GM12878 (cell line): Measurements from ENCODE around the gene MACROD2. TPM values are rescaled to one million over a fixed set of nuclear protein-coding genes. Genes with fewer than 3 reads are reported as not detected.

ENCODE experiments used
- ATAC-seq: fragments of 200-7000 bp; cut with Tn5 transposase; 3 replicates; pipeline ENCODE4 v1.9.1; 2020; ENCODE audit warnings: mild to moderate bottlenecking, moderate library complexity
- BruUV-seq: library from RNA; stranded (reverse); fragments of 400-500 nt; replicated peaks from 2 replicates; lab custom pipeline; 2021; lab: Mats Ljungman, UMichigan
- CTCF ChIA-PET: fragments of 300-600 bp; sonication (Branson Sonifier 250); formaldehyde crosslinking; extraction: SDS; loops from one replicate; lab custom pipeline; 2021; ENCODE audit warnings: inconsistent platforms; lab: Yijun Ruan, JAX
- POLR2A ChIA-PET: fragments of 350-600 bp; formaldehyde crosslinking; extraction: SDS; loops from one replicate; lab custom pipeline; 2021; ENCODE audit warnings: inconsistent platforms; lab: Charles Lee
- RAD21 ChIA-PET: fragments of 300-600 bp; sonication (Branson Sonifier 250); formaldehyde crosslinking; loops from one replicate; lab custom pipeline; 2023; ENCODE audit warnings: antibody characterized with exemption; ENCODE audit not compliant: unreplicated experiment; lab: Charles Lee
- SMC1A ChIA-PET: fragments of 300-600 bp; sonication (Branson Sonifier 250); formaldehyde crosslinking; loops from one replicate; lab custom pipeline; 2023; ENCODE audit not compliant: unreplicated experiment, uncharacterized antibody; lab: Charles Lee
- DNase-seq: peaks from one replicate; pipeline ENCODE4 v3.0.0-alpha.2; 2011; ENCODE audit warnings: low read depth, low spot score
- FAIRE-seq: peaks from 3 replicates; lab custom pipeline; 2011; peaks lifted over from hg19 to GRCh38; lab: Jason Lieb, UNC
- H2AFZ ChIP-seq: 2 replicates; pipeline ENCODE4 v1.6.0; 2011; ENCODE audit warnings: low read depth, low read length, control low read depth; ENCODE audit not compliant: control insufficient read depth
- H3K27ac ChIP-seq: 2 replicates; pipeline ENCODE4 v1.5.1; 2011; ENCODE audit warnings: control low read depth; ENCODE audit not compliant: control insufficient read depth, insufficient read depth
- H3K27me3 ChIP-seq, 2 experiments: replicated peaks in 1 of 2; 2 replicates each; pipeline versions ENCODE4 v1.6.0 to v1.6.1; 2011; ENCODE audit warnings: low read length in 1 of 2; ENCODE audit not compliant: control insufficient read depth in 2 of 2, insufficient read depth in 2 of 2
- H3K36me3 ChIP-seq, 2 experiments: 2 replicates each; pipeline ENCODE4 v1.5.1; 2011; ENCODE audit warnings: low read length in 1 of 2; ENCODE audit not compliant: control insufficient read depth in 2 of 2, insufficient read depth in 2 of 2
- H3K4me1 ChIP-seq: 2 replicates; pipeline ENCODE4 v1.6.1; 2011; ENCODE audit warnings: mild to moderate bottlenecking, low read length, moderate library complexity, mixed read lengths; ENCODE audit not compliant: control insufficient read depth, insufficient read depth
- H3K4me2 ChIP-seq: 2 replicates; pipeline ENCODE4 v1.6.0; 2011; ENCODE audit warnings: control low read depth; ENCODE audit not compliant: control insufficient read depth, insufficient read depth
- H3K4me3 ChIP-seq: fragments of 200-600 bp; sonication (generic); 2 replicates; pipeline ENCODE4 v1.5.1; 2016
- H3K79me2 ChIP-seq: 2 replicates; pipeline ENCODE4 v1.6.0; 2011; ENCODE audit warnings: low read length; ENCODE audit not compliant: control insufficient read depth, insufficient read depth
- H3K9ac ChIP-seq: 2 replicates; pipeline ENCODE4 v1.8.0; 2011; ENCODE audit warnings: low read length, control low read depth, mixed read lengths; ENCODE audit not compliant: control insufficient read depth, insufficient read depth
- H3K9me3 ChIP-seq: replicated peaks from 3 replicates; pipeline ENCODE4 v1.5.1; 2011; ENCODE audit warnings: mild to moderate bottlenecking, low read length; ENCODE audit not compliant: control insufficient read depth, insufficient read depth
- H4K20me1 ChIP-seq: 2 replicates; pipeline ENCODE4 v1.6.0; 2011; ENCODE audit not compliant: control insufficient read depth, insufficient read depth
- BACH1 ChIP-seq: fragments of 450-650 bp; IDR thresholded peaks from 2 replicates; pipeline ENCODE4 v1.6.1; 2017; ENCODE audit warnings: mild to moderate bottlenecking, borderline replicate concordance
- CBX3 ChIP-seq: fragments of 200-600 bp; sonication (generic); IDR thresholded peaks from 2 replicates; pipeline ENCODE4 v1.6.1; 2016; ENCODE audit warnings: low read depth, borderline replicate concordance
- CHD4 ChIP-seq: fragments of 200-600 bp; sonication (generic); IDR thresholded peaks from 2 replicates; pipeline ENCODE4 v1.6.1; 2016; ENCODE audit warnings: mild to moderate bottlenecking
- EP300 ChIP-seq, 2 experiments: fragments of 150-350 bp in 1 of 2; IDR thresholded peaks; 2 replicates each; pipeline ENCODE4 v1.6.1; 2011 to 2012; ENCODE audit warnings: low read depth in 2 of 2, low read length in 2 of 2, borderline replicate concordance in 1 of 2, improper control_type of control experiment in 1 of 2, inconsistent platforms in 1 of 2; ENCODE audit not compliant: control insufficient read depth in 1 of 2
- ESRRA ChIP-seq: IDR thresholded peaks from 2 replicates; pipeline ENCODE4 v1.6.1; 2012; ENCODE audit warnings: mild to moderate bottlenecking, low read length, improper control_type of control experiment
- RCOR1 ChIP-seq: conservative IDR thresholded peaks from 2 replicates; pipeline ENCODE4 v1.6.1; 2012; ENCODE audit warnings: low read depth, low read length, improper control_type of control experiment
- SREBF1 ChIP-seq: IDR thresholded peaks from 2 replicates; pipeline ENCODE4 v1.6.1; 2012; ENCODE audit warnings: mild to moderate bottlenecking, low read length
- TCF7 ChIP-seq: IDR thresholded peaks from 2 replicates; pipeline ENCODE4 v1.6.1; 2014; ENCODE audit warnings: antibody characterized with exemption, borderline replicate concordance
- WGBS: methylation state at CpG from one replicate; pipeline ENCODE4 v1.1.6; 2016; ENCODE audit warnings: low lambda C conversion rate; ENCODE audit not compliant: insufficient replicate concordance, insufficient coverage; ENCODE audit errors: missing lambda C conversion rate; 5-methylcytosine and 5-hydroxymethylcytosine counted together
- in situ Hi-C: fragments of 300-500 bp; cut with MboI; formaldehyde crosslinking; loops from 9 replicates; pipeline ENCODE4 v1.14.3; 2018; ENCODE audit warnings: mixed read lengths
- intact Hi-C: fragments of 100-400 bp; cut with micrococcal nuclease; formaldehyde crosslinking; loops from one replicate; pipeline ENCODE4 v1.14.2; 2022; ENCODE audit not compliant: unreplicated experiment
- polyA plus RNA-seq, 11 experiments: library from polyadenylated mRNA; depleted of rRNA in 4 of 11; unstranded in 6 of 11; stranded (reverse) in 5 of 11; fragments of >200 nt; fragmentation: Nextera tagmentation in 4 of 11; fragmentation: Illumina TruSeq in 1 of 11; extraction: Ambion mirVana in 4 of 11; extraction: Trizol in 1 of 11; gene quantifications; 1 replicate in 1 of 11; 2 replicates in 10 of 11; pipeline versions ENCODE4 v1.2.1 to v1.2.3, GENCODE V29; 2011 to 2016; ENCODE audit warnings: inconsistent platforms in 2 of 11, missing spikeins in 2 of 11, low read depth in 1 of 11
- total RNA-seq, 4 experiments: library from RNA; depleted of rRNA in 3 of 4; stranded (reverse); fragments of >200 nt in 3 of 4; fragmentation: Illumina TruSeq in 1 of 4; extraction: Trizol in 1 of 4; gene quantifications; 2 replicates each; pipeline versions ENCODE4 v1.2.1 to v1.2.3, GENCODE V29; 2013 to 2021
- TF ChIP-seq, protein P1 (sequence below): fragments of 450-650 bp; formaldehyde crosslinking; IDR thresholded peaks from 2 replicates; pipeline ENCODE4 v1.4.0; 2020; ENCODE audit warnings: mild to moderate bottlenecking, moderate library complexity
- TF ChIP-seq, protein P2 (sequence below): fragments of 450-650 bp; IDR thresholded peaks from 2 replicates; pipeline ENCODE4 v1.6.1; 2017; ENCODE audit warnings: antibody characterized with exemption, mild to moderate bottlenecking, moderate library complexity
- TF ChIP-seq, protein P3 (sequence below): IDR thresholded peaks from 2 replicates; pipeline ENCODE4 v1.6.1; 2012; ENCODE audit warnings: improper control_type of control experiment, low read depth, low read length; ENCODE audit not compliant: insufficient replicate concordance

MACROD2 gene
- total and polyA plus RNA-seq, 10 of the 15 experiments (the other 5 are each of a cell fraction or from before 2014, with no cell fraction given) = 1.1 to 21.5 (median 2.2) TPM

DNA sequence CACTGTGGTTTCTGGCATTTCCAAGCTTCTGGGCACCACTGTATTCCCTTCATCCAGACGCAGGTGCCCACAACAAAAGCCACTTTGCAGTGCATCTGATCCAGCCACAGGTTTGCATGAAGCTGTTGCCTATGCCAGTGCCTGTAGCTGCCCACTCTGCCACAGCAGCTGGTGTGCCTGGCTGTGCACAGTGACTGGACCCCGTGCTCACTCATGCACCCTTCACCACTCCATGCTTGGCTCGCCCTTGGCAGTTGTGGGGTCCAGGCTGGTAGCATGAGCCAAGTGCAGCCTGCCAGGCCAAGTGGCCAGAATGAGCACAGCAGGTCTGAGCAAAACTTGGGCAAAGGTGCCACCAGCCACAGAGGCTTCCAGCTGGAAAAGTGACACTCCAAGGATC, 47.6 kb upstream of the MACROD2 start:
- ChIA-PET RAD21 (no interaction called here), POLR2A (no interaction called here), CTCF (no interaction called here), SMC1A (no interaction called here)
- H3K79me2 ChIP-seq = no peaks in the 10 kb centered on the region
- FAIRE-seq = no peak
- BruUV-seq = no TSS peak
- H3K4me1 ChIP-seq = no peaks in the 10 kb centered on the region
- WGBS = 11% methylated on average over 3 of the region's 3 CpGs
- TF ChIP-seq, protein P1, sequence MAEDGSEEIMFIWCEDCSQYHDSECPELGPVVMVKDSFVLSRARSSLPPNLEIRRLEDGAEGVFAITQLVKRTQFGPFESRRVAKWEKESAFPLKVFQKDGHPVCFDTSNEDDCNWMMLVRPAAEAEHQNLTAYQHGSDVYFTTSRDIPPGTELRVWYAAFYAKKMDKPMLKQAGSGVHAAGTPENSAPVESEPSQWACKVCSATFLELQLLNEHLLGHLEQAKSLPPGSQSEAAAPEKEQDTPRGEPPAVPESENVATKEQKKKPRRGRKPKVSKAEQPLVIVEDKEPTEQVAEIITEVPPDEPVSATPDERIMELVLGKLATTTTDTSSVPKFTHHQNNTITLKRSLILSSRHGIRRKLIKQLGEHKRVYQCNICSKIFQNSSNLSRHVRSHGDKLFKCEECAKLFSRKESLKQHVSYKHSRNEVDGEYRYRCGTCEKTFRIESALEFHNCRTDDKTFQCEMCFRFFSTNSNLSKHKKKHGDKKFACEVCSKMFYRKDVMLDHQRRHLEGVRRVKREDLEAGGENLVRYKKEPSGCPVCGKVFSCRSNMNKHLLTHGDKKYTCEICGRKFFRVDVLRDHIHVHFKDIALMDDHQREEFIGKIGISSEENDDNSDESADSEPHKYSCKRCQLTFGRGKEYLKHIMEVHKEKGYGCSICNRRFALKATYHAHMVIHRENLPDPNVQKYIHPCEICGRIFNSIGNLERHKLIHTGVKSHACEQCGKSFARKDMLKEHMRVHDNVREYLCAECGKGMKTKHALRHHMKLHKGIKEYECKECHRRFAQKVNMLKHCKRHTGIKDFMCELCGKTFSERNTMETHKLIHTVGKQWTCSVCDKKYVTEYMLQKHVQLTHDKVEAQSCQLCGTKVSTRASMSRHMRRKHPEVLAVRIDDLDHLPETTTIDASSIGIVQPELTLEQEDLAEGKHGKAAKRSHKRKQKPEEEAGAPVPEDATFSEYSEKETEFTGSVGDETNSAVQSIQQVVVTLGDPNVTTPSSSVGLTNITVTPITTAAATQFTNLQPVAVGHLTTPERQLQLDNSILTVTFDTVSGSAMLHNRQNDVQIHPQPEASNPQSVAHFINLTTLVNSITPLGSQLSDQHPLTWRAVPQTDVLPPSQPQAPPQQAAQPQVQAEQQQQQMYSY (CRISPR knock-in tag) = no peak
- no peak for TF ChIP-seq EP300 (IDR thresholded peaks at IDR 0.05; ENCODE audit: borderline replicate concordance in 1 of 2, control insufficient read depth in 1 of 2, low read depth in 2 of 2, low read length in 2 of 2)
- TF ChIP-seq, protein P2, sequence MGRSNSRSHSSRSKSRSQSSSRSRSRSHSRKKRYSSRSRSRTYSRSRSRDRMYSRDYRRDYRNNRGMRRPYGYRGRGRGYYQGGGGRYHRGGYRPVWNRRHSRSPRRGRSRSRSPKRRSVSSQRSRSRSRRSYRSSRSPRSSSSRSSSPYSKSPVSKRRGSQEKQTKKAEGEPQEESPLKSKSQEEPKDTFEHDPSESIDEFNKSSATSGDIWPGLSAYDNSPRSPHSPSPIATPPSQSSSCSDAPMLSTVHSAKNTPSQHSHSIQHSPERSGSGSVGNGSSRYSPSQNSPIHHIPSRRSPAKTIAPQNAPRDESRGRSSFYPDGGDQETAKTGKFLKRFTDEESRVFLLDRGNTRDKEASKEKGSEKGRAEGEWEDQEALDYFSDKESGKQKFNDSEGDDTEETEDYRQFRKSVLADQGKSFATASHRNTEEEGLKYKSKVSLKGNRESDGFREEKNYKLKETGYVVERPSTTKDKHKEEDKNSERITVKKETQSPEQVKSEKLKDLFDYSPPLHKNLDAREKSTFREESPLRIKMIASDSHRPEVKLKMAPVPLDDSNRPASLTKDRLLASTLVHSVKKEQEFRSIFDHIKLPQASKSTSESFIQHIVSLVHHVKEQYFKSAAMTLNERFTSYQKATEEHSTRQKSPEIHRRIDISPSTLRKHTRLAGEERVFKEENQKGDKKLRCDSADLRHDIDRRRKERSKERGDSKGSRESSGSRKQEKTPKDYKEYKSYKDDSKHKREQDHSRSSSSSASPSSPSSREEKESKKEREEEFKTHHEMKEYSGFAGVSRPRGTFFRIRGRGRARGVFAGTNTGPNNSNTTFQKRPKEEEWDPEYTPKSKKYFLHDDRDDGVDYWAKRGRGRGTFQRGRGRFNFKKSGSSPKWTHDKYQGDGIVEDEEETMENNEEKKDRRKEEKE = no peak
- no peak for TF ChIP-seq RCOR1
- TF ChIP-seq ESRRA = no peak
- TF ChIP-seq BACH1 = no peak
- no peak for TF ChIP-seq SREBF1
- no peak for TF ChIP-seq CHD4
- TF ChIP-seq, protein P3, sequence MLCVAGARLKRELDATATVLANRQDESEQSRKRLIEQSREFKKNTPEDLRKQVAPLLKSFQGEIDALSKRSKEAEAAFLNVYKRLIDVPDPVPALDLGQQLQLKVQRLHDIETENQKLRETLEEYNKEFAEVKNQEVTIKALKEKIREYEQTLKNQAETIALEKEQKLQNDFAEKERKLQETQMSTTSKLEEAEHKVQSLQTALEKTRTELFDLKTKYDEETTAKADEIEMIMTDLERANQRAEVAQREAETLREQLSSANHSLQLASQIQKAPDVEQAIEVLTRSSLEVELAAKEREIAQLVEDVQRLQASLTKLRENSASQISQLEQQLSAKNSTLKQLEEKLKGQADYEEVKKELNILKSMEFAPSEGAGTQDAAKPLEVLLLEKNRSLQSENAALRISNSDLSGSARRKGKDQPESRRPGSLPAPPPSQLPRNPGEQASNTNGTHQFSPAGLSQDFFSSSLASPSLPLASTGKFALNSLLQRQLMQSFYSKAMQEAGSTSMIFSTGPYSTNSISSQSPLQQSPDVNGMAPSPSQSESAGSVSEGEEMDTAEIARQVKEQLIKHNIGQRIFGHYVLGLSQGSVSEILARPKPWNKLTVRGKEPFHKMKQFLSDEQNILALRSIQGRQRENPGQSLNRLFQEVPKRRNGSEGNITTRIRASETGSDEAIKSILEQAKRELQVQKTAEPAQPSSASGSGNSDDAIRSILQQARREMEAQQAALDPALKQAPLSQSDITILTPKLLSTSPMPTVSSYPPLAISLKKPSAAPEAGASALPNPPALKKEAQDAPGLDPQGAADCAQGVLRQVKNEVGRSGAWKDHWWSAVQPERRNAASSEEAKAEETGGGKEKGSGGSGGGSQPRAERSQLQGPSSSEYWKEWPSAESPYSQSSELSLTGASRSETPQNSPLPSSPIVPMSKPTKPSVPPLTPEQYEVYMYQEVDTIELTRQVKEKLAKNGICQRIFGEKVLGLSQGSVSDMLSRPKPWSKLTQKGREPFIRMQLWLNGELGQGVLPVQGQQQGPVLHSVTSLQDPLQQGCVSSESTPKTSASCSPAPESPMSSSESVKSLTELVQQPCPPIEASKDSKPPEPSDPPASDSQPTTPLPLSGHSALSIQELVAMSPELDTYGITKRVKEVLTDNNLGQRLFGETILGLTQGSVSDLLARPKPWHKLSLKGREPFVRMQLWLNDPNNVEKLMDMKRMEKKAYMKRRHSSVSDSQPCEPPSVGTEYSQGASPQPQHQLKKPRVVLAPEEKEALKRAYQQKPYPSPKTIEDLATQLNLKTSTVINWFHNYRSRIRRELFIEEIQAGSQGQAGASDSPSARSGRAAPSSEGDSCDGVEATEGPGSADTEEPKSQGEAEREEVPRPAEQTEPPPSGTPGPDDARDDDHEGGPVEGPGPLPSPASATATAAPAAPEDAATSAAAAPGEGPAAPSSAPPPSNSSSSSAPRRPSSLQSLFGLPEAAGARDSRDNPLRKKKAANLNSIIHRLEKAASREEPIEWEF = no peak
- no peak for TF ChIP-seq TCF7
- TF ChIP-seq CBX3 = no peak
- no peak overlapping the region for H3K4me2 ChIP-seq
- H4K20me1 ChIP-seq = no peaks in the 10 kb centered on the region
- intact Hi-C loops (no loop called here), in situ Hi-C loops (no loop called here)
- DNase-seq = no peak
- H2AFZ ChIP-seq = no peak overlapping the region
- H3K9me3 ChIP-seq = no peaks in the 10 kb centered on the region
- H3K27me3 ChIP-seq = no peaks in the 10 kb centered on the region; a peak in 2 of 4 replicates
- H3K36me3 ChIP-seq = no peaks in the 10 kb centered on the region
- H3K27ac ChIP-seq = no peak overlapping the region
- H3K4me3 ChIP-seq = no peak overlapping the region
- no peak for ATAC-seq
- H3K9ac ChIP-seq = no peak overlapping the region
